SK-N-SH (cell line): ENCODE data around the gene PKN1.

Experiments used
- FOXJ3 ChIP-seq: sonication (generic); formaldehyde crosslinking; IDR thresholded peaks from 2 replicates; pipeline ENCODE4 v1.5.1; 2020; ENCODE audit warnings: mild to moderate bottlenecking, missing genetic modification reagents
- GABPA ChIP-seq: IDR thresholded peaks from 2 replicates; pipeline ENCODE4 v1.4.0; 2012; ENCODE audit warnings: low read depth, mild to moderate bottlenecking
- NFIC ChIP-seq: IDR thresholded peaks from 2 replicates; pipeline ENCODE4 v1.4.0; 2012; ENCODE audit warnings: borderline replicate concordance
- RCOR1 ChIP-seq: fragments of 150-350 bp; IDR thresholded peaks from 2 replicates; pipeline ENCODE4 v1.6.1; 2017; ENCODE audit warnings: antibody characterized with exemption, low read length
- SIN3A ChIP-seq: IDR thresholded peaks from 2 replicates; pipeline ENCODE4 v1.6.1; 2012; ENCODE audit warnings: low read depth, mild to moderate bottlenecking, low read length, moderate library complexity, borderline replicate concordance
- YY1 ChIP-seq: IDR thresholded peaks from 2 replicates; pipeline ENCODE4 v1.4.0; 2012; ENCODE audit warnings: low read depth, mild to moderate bottlenecking
- TF ChIP-seq, protein P1 (sequence below): fragments of 200-600 bp; sonication (generic); IDR thresholded peaks from 2 replicates; pipeline ENCODE4 v1.6.1; 2017; ENCODE audit warnings: antibody characterized with exemption, mild to moderate bottlenecking, moderate library complexity
- TF ChIP-seq, protein P2 (sequence below): IDR thresholded peaks from 2 replicates; pipeline ENCODE4 v1.6.1; 2012; ENCODE audit warnings: mild to moderate bottlenecking, low read depth, low read length, moderate library complexity
- TF ChIP-seq, protein P3 (sequence below): IDR thresholded peaks from 2 replicates; pipeline ENCODE4 v1.4.0; 2012; ENCODE audit warnings: low read depth

DNA sequence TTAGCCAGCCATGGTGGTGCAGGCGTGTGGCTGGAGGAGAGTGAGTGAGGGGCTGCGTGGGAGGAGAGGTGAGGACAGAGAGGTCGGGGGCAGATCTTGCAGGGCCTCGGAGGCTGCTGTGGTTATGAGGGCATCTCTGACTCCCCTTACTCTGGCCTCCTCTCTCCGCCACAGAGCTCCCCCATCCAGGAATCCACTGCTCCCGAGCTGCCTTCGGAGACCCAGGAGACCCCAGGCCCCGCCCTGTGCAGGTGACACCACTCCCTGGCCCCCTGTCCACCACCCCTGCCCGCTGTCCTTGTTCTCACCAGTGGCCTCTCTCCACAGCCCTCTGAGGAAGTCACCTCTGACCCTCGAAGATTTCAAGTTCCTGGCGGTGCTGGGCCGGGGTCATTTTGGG, 34.3 kb downstream of the PKN1 start:
- TF ChIP-seq, protein P1, sequence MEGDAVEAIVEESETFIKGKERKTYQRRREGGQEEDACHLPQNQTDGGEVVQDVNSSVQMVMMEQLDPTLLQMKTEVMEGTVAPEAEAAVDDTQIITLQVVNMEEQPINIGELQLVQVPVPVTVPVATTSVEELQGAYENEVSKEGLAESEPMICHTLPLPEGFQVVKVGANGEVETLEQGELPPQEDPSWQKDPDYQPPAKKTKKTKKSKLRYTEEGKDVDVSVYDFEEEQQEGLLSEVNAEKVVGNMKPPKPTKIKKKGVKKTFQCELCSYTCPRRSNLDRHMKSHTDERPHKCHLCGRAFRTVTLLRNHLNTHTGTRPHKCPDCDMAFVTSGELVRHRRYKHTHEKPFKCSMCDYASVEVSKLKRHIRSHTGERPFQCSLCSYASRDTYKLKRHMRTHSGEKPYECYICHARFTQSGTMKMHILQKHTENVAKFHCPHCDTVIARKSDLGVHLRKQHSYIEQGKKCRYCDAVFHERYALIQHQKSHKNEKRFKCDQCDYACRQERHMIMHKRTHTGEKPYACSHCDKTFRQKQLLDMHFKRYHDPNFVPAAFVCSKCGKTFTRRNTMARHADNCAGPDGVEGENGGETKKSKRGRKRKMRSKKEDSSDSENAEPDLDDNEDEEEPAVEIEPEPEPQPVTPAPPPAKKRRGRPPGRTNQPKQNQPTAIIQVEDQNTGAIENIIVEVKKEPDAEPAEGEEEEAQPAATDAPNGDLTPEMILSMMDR = no peak
- TF ChIP-seq, protein P2, sequence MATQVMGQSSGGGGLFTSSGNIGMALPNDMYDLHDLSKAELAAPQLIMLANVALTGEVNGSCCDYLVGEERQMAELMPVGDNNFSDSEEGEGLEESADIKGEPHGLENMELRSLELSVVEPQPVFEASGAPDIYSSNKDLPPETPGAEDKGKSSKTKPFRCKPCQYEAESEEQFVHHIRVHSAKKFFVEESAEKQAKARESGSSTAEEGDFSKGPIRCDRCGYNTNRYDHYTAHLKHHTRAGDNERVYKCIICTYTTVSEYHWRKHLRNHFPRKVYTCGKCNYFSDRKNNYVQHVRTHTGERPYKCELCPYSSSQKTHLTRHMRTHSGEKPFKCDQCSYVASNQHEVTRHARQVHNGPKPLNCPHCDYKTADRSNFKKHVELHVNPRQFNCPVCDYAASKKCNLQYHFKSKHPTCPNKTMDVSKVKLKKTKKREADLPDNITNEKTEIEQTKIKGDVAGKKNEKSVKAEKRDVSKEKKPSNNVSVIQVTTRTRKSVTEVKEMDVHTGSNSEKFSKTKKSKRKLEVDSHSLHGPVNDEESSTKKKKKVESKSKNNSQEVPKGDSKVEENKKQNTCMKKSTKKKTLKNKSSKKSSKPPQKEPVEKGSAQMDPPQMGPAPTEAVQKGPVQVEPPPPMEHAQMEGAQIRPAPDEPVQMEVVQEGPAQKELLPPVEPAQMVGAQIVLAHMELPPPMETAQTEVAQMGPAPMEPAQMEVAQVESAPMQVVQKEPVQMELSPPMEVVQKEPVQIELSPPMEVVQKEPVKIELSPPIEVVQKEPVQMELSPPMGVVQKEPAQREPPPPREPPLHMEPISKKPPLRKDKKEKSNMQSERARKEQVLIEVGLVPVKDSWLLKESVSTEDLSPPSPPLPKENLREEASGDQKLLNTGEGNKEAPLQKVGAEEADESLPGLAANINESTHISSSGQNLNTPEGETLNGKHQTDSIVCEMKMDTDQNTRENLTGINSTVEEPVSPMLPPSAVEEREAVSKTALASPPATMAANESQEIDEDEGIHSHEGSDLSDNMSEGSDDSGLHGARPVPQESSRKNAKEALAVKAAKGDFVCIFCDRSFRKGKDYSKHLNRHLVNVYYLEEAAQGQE = no peak
- no peak for TF ChIP-seq RCOR1
- TF ChIP-seq, protein P3, sequence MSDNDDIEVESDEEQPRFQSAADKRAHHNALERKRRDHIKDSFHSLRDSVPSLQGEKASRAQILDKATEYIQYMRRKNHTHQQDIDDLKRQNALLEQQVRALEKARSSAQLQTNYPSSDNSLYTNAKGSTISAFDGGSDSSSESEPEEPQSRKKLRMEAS = no peak
- TF ChIP-seq FOXJ3 (CRISPR knock-in tag) = no peak
- no peak for TF ChIP-seq NFIC
- TF ChIP-seq GABPA = no peak
- TF ChIP-seq SIN3A = no peak
- TF ChIP-seq YY1 = no peak
